DOHH2 (cell line): ENCODE data around the gene DCDC2.

ENCODE experiments used
- CTCF ChIP-seq: fragments of 200-600 bp; sonication (generic); IDR thresholded peaks from one replicate; pipeline ENCODE4 v1.5.1; 2014; ENCODE audit warnings: antibody characterized with exemption, mild to moderate bottlenecking, low read depth, low read length; ENCODE audit not compliant: poor library complexity, severe bottlenecking
- EZH2phosphoT487 ChIP-seq: fragments of 200-600 bp; sonication (generic); IDR thresholded peaks from 2 replicates; pipeline ENCODE4 v1.6.1; 2017; ENCODE audit warnings: borderline replicate concordance, mild to moderate bottlenecking, antibody characterized with exemption, low read length, moderate library complexity, mixed read lengths

DNA sequence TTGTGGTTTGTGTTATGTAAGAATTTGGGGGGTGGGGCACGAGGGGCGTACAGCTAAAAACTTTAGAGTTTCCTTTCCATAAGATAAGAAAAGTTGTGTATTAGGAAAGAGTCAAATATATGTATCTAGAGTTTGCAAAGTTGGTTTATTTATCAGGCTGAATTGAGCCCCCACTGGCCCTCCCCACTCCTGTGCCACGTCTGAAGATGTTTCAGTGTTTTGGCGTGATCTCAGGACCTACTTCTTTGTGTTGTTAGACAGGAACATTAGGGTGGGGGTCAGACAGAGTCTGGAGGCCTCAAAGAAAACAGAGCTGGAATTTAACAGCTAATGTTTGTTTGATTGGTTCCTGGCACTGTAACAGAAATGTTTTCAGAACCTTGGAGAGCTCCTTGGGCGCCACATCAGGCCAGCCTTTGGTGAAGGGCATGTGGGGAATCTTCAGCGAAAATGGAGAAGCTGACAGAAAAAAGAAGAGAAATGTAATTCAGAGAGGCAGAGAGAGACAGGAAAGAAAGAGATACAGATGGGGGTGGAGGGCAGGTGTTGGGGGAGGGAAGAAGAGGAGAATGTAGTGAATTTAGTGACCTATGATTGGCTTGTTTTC is 231.2 kb downstream of the DCDC2 start:
- no peak for TF ChIP-seq CTCF
- no peak for TF ChIP-seq EZH2phosphoT487
